Purkinje cell (primary cell): ENCODE results near the gene LRPPRC. TPM values are rescaled to one million over a fixed set of nuclear protein-coding genes. Genes with fewer than 3 reads are reported as not detected.

ENCODE experiments used
- polyA plus RNA-seq: library from polyadenylated mRNA; unstranded; fragments of >200 nt; fragmentation: Nextera tagmentation; gene quantifications from 2 replicates; pipeline ENCODE4 v1.2.1, GENCODE V29; 2014

LRPPRC gene
- polyA plus RNA-seq, result 84.8 and 96.1 TPM in 2 replicates

GRCh38 chr2:43995733-43996533 lies at the start of gene LRPPRC:
Gene LRPPRC, minus strand, starts transcription at chr2:43995989. Its CDS starts 42 bp downstream, at chr2:43995947.

GRCh38 chr2:43838560-43839267 lies 157.1 kb downstream of the LRPPRC start, which contains the start of the genes ABCG5 and ABCG8:
Gene ABCG5, minus strand, starts transcription at chr2:43838839. Its CDS starts 160 bp downstream, at chr2:43838679.
Gene ABCG8, plus strand, starts transcription at chr2:43838971. Its CDS starts 83 bp downstream, at chr2:43839054.

Other genes starting within 250 kb of the LRPPRC start
- 69.8 and 97.9 TPM in 2 replicates for gene DYNC2LI1, start 221.9 kb downstream of the LRPPRC start, polyA plus RNA-seq
- 0.48 and 1.3 TPM in 2 replicates for gene ABCG5, start 157.2 kb downstream of the LRPPRC start, polyA plus RNA-seq
- gene ABCG8, start 157.0 kb downstream of the LRPPRC start, polyA plus RNA-seq, result 1.1 TPM in 1 of 2 replicates, not detected in the other
- 499 and 652 TPM in 2 replicates for gene PPM1B, start 172.9 kb upstream of the LRPPRC start, polyA plus RNA-seq